SU-DHL-6 (cell line): ENCODE measurements around the gene APOL1.

Experiments
- CTCF ChIP-seq: fragments of 200-600 bp; sonication (generic); IDR thresholded peaks from one replicate; pipeline ENCODE4 v1.5.1; 2017; ENCODE audit warnings: antibody characterized with exemption, mild to moderate bottlenecking, low read length, moderate library complexity; ENCODE audit not compliant: insufficient read depth, poor library complexity, severe bottlenecking
- EZH2phosphoT487 ChIP-seq: fragments of 200-600 bp; sonication (generic), shearing (Covaris generic); conservative IDR thresholded peaks from 2 replicates; pipeline ENCODE4 v1.6.1; 2018; ENCODE audit warnings: mild to moderate bottlenecking, antibody characterized with exemption, low read length, moderate library complexity, mixed read lengths

- TF ChIP-seq CTCF = no peak
- TF ChIP-seq EZH2phosphoT487 = no peak
Measured at GRCh38 chr22:36291831-36292740, 39.2 kb downstream of the APOL1 start.
